Glutamatergic neuron (in vitro differentiated cells): Measurements from ENCODE around the gene GIGYF2. TPM values are rescaled to one million over a fixed set of nuclear protein-coding genes. Genes with fewer than 3 reads are reported as not detected.

ENCODE experiments used
- DNase-seq: peaks from one replicate; pipeline ENCODE4 v3.0.0; 2022
- H3K27ac Mint-ChIP-seq: one replicate; pipeline ENCODE4 v1.8.0; 2020; ENCODE audit warnings: mild to moderate bottlenecking, mixed read lengths, inconsistent platforms; ENCODE audit not compliant: unreplicated experiment
- H3K27me3 Mint-ChIP-seq: one replicate; pipeline ENCODE4 v1.8.0; 2020; ENCODE audit warnings: mild to moderate bottlenecking, moderate library complexity, mixed read lengths, inconsistent platforms; ENCODE audit not compliant: unreplicated experiment
- H3K36me3 Mint-ChIP-seq: one replicate; pipeline ENCODE4 v1.8.0; 2020; ENCODE audit warnings: mild to moderate bottlenecking, mixed read lengths, inconsistent platforms; ENCODE audit not compliant: unreplicated experiment
- H3K4me1 Mint-ChIP-seq: one replicate; pipeline ENCODE4 v1.8.0; 2020; ENCODE audit warnings: mild to moderate bottlenecking, low read depth, mixed read lengths, inconsistent platforms; ENCODE audit not compliant: unreplicated experiment
- H3K4me3 Mint-ChIP-seq: one replicate; pipeline ENCODE4 v1.8.0; 2020; ENCODE audit warnings: mild to moderate bottlenecking, mixed read lengths, inconsistent platforms; ENCODE audit not compliant: unreplicated experiment
- H3K9me3 Mint-ChIP-seq: one replicate; pipeline ENCODE4 v1.8.0; 2020; ENCODE audit warnings: mild to moderate bottlenecking, moderate library complexity, mixed read lengths, inconsistent platforms; ENCODE audit not compliant: unreplicated experiment
- total RNA-seq: library from RNA; stranded (reverse); fragmentation: NEBNext Ultra II Directional; extraction: Animal tissue kit (Norgen Biotek cat#: 25700); gene quantifications from one replicate; pipeline ENCODE4 v1.2.1, GENCODE V29; 2021; ENCODE audit not compliant: unreplicated experiment
- TF ChIP-seq, protein P1 (sequence below): fragments of 200-600 bp; sonication (generic); IDR thresholded peaks from one replicate; pipeline ENCODE4 v1.5.0; 2021; ENCODE audit not compliant: partially characterized antibody, unreplicated experiment

Gene GIGYF2
- total RNA-seq, 1 donor from 2014 or later: 91.7 TPM

DNA sequence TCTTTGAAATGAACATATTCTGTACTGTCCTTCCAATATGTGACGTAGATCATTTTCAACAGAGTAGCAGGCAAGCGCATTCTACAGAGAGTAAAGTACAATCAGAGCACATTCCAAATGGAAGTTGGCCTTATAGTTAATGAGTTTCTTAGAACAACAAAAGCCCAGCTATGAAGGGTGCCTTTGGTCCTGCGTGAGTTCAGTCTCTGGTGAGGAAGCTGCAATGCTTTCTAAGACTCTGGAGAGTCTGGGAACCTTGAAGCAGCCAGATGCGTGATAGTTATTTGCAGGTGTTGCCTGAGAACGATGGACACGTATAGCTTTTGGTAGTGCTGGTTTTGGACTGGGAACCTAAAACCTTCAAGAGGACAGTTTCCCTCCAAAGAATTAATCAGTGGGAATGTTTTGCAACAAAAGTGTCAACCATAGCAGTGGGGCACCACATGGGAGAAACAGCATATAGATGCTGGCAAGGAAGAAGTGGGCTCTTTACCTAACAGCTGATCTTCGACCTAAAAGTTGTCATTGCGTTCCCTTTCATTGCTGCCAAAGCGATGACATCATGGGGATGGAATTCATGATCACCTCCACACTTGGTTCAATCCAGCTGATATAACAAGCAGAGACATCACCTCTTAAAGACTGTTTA lies 163.6 kb downstream of the GIGYF2 start:
- no peak overlapping the region for H3K4me3 Mint-ChIP-seq
- peaks cover 2% of the 10 kb centered on the region for H3K9me3 Mint-ChIP-seq
- no peaks in the 10 kb centered on the region for H3K4me1 Mint-ChIP-seq
- H3K27me3 Mint-ChIP-seq: no peaks in the 10 kb centered on the region
- H3K36me3 Mint-ChIP-seq: no peaks in the 10 kb centered on the region
- TF ChIP-seq, protein P1, sequence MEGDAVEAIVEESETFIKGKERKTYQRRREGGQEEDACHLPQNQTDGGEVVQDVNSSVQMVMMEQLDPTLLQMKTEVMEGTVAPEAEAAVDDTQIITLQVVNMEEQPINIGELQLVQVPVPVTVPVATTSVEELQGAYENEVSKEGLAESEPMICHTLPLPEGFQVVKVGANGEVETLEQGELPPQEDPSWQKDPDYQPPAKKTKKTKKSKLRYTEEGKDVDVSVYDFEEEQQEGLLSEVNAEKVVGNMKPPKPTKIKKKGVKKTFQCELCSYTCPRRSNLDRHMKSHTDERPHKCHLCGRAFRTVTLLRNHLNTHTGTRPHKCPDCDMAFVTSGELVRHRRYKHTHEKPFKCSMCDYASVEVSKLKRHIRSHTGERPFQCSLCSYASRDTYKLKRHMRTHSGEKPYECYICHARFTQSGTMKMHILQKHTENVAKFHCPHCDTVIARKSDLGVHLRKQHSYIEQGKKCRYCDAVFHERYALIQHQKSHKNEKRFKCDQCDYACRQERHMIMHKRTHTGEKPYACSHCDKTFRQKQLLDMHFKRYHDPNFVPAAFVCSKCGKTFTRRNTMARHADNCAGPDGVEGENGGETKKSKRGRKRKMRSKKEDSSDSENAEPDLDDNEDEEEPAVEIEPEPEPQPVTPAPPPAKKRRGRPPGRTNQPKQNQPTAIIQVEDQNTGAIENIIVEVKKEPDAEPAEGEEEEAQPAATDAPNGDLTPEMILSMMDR: no peak
- no peak for DNase-seq
- H3K27ac Mint-ChIP-seq: no peak overlapping the region

DNA sequence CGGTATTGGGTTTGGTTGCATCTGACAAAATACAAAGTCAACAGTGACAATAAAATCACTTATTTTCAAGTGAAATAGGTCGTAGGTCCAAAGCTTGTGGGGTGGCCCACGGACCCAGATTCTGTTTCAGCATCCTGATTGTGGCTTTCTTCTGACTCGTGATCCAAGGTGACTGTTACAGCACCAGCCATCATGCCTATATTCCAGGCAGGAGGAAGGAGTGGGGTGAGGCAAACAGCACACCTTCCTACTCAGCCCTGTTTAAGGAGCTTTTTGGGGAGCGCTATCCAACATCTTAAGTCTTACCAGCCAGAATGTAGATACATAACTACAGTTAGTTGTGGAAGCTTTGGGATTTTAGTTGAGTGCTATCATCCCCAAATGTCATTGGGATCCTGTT lies 164.2 kb downstream of the GIGYF2 start:
- Mint-ChIP-seq H3K36me3 (no peaks in the 10 kb centered on the region), H3K9me3 (peaks cover 2% of the 10 kb centered on the region), H3K27me3 (no peaks in the 10 kb centered on the region), H3K4me3 (no peak overlapping the region), H3K4me1 (no peaks in the 10 kb centered on the region), H3K27ac (no peak overlapping the region)
- TF ChIP-seq, protein P1: no peak
- DNase-seq: no peak

DNA sequence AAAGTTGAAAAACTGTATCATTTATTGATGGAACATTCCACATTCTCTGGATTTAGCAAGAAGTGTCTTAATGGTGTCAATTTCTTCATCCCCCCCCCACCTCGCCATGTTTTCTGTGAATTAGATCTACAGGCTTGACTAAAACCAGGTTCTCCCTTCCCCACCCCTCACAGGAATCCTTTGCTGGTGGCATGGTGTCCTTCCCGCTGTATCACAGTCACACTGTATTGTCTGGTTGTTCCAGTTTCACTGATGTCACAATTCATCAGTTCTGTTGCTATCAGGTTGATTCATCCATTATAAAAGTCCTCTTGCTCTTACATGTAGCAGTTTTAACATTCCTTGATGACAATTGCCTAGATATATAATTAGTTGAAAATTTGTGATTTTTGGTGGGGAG lies 166.9 kb downstream of the GIGYF2 start:
- TF ChIP-seq, protein P1: no peak
- Mint-ChIP-seq H3K4me3 (no peak overlapping the region), H3K4me1 (no peaks in the 10 kb centered on the region), H3K27ac (no peak overlapping the region), H3K27me3 (no peaks in the 10 kb centered on the region), H3K36me3 (no peaks in the 10 kb centered on the region), H3K9me3 (peaks cover 1% of the 10 kb centered on the region)
- DNase-seq: no peak

DNA sequence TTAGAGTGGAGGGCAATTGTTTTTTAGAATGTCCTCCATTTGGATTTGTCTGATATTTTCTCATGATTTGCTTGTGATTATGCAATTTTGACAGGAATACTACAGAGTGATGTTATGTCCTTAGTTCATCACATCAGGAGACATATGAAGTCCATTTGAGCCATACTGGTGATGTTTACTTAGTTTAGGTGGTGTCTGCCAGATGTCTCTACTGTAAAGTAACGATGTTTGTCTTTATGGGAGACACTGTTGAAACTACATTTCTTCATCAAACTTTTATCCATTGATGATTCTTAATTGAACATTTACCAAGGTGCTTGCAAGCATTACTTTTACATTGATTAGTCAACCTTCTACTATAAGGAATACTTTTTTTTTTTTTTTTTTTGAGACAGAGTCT lies 168.0 kb downstream of the GIGYF2 start:
- Mint-ChIP-seq H3K27me3 (no peaks in the 10 kb centered on the region), H3K4me1 (peaks cover 1% of the 10 kb centered on the region), H3K9me3 (no peaks in the 10 kb centered on the region), H3K4me3 (no peak overlapping the region), H3K36me3 (no peaks in the 10 kb centered on the region), H3K27ac (no peak overlapping the region)
- TF ChIP-seq, protein P1: no peak
- no peak for DNase-seq

DNA sequence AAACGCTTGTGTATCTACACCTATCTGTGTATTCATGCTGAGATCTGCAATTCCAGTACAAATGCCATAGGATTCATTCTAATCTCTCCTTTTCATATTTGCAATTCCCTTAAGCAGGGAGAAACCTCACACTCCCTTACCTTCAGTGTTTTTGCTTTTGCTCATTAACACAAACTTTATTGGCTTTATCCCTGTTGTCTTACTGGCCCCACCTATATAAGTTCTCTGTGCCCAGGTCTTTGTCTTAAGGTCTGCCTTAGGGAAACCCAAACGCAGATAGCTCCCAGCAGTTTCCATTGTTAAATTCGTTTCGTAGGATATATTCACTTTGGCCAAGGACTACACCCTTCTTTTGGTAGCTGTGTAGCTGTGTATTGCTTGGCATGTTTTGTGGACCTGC lies 169.0 kb downstream of the GIGYF2 start:
- H3K27ac Mint-ChIP-seq: no peak overlapping the region
- peaks cover 1% of the 10 kb centered on the region for H3K4me1 Mint-ChIP-seq
- no peaks in the 10 kb centered on the region for H3K9me3 Mint-ChIP-seq
- no peaks in the 10 kb centered on the region for H3K36me3 Mint-ChIP-seq
- no peak for DNase-seq
- no peak overlapping the region for H3K4me3 Mint-ChIP-seq
- peaks cover 2% of the 10 kb centered on the region for H3K27me3 Mint-ChIP-seq
- TF ChIP-seq, protein P1: no peak
